ENCODE data around the gene EP300. TPM values are rescaled to one million over a fixed set of nuclear protein-coding genes. Genes with fewer than 3 reads are reported as not detected.

The EP300 gene
- total RNA-seq, 1 donor, result 73.8 TPM

GRCh38 chr22:41091132-41092022 is 1.0 kb upstream of the EP300 start:
- peak overlapping the region; percentile 86 for H3K4me3 ChIP-seq (ENCODE audit: low read depth, low read length)
- TF ChIP-seq CTCF (IDR thresholded peaks at IDR 0.05; ENCODE audit: insufficient read depth, low read depth, low read length), result no peak
- peak; percentile 99 for DNase-seq (ENCODE audit: low read depth)

GRCh38 chr22:41092847-41093411 is 537 bp downstream of the EP300 start:
- peak overlapping the region; percentile 86 for H3K4me3 ChIP-seq (ENCODE audit: low read depth, low read length)
- peak; percentile 42 for DNase-seq (ENCODE audit: low read depth)
- no peak for TF ChIP-seq CTCF (IDR thresholded peaks at IDR 0.05; ENCODE audit: insufficient read depth, low read depth, low read length)

GRCh38 chr22:41094041-41094593 is 1.7 kb downstream of the EP300 start:
- no peak for TF ChIP-seq CTCF (IDR thresholded peaks at IDR 0.05; ENCODE audit: insufficient read depth, low read depth, low read length)
- peak overlapping the region; percentile 86 for H3K4me3 ChIP-seq (ENCODE audit: low read depth, low read length)
- peak; percentile 39 for DNase-seq (ENCODE audit: low read depth)

- DNase-seq (ENCODE audit: low read depth), result no peak
- no peak for TF ChIP-seq CTCF (IDR thresholded peaks at IDR 0.05; ENCODE audit: insufficient read depth, low read depth, low read length)
- H3K4me3 ChIP-seq (ENCODE audit: low read depth, low read length), result peak overlapping the region; percentile 10
These were observed 4.0 kb downstream of the EP300 start for GRCh38 chr22:41096391-41096790.

- DNase-seq (ENCODE audit: low read depth), result peak; percentile 59
- no peak for TF ChIP-seq CTCF (IDR thresholded peaks at IDR 0.05; ENCODE audit: insufficient read depth, low read depth, low read length)
- H3K4me3 ChIP-seq (ENCODE audit: low read depth, low read length), result no peak overlapping the region
These were observed 4.4 kb downstream of the EP300 start for GRCh38 chr22:41096841-41097240.

GRCh38 chr22:41099036-41099435 is 6.6 kb downstream of the EP300 start:
- no peak overlapping the region for H3K4me3 ChIP-seq (ENCODE audit: low read depth, low read length)
- no peak for DNase-seq (ENCODE audit: low read depth)
- no peak for TF ChIP-seq CTCF (IDR thresholded peaks at IDR 0.05; ENCODE audit: insufficient read depth, low read depth, low read length)

All from fibroblast of villous mesenchyme (primary cell).